CD4-positive, alpha-beta T cell treated with Interleukin-10 for 1 hour (primary cell): ENCODE measurements around the gene GRID2.
"Not testable (repeated sequence)": the region's sequence is repeated elsewhere in the genome, so short reads cannot be mapped to it uniquely, and the experiment has no call there.

Experiments
- DNase-seq: peaks from one replicate; pipeline ENCODE4 v3.0.0-alpha.2; 2020

Gene GRID2

GRCh38 chr4:93348896-93349295 is 1045.1 kb downstream of the GRID2 start:
- DNase-seq, result no peak

GRCh38 chr4:93351846-93352245 is 1048.1 kb downstream of the GRID2 start:
- DNase-seq, result no peak

- no peak for DNase-seq
Observed at GRCh38 chr4:93355411-93355810, 1051.6 kb downstream of the GRID2 start.

- DNase-seq, result no peak
Observed at GRCh38 chr4:93359586-93359985, 1055.8 kb downstream of the GRID2 start.

- not testable (repeated sequence) for DNase-seq
Observed at GRCh38 chr4:93366169-93366755, 1062.5 kb downstream of the GRID2 start.

- DNase-seq, result no peak
Observed at GRCh38 chr4:93368968-93369367, 1065.2 kb downstream of the GRID2 start.

GRCh38 chr4:93370256-93370655 is 1066.5 kb downstream of the GRID2 start:
- no peak for DNase-seq

- DNase-seq, result no peak
Observed at GRCh38 chr4:93373893-93374860, 1070.4 kb downstream of the GRID2 start.

- no peak for DNase-seq
Observed at GRCh38 chr4:93384241-93384640, 1080.5 kb downstream of the GRID2 start.

- DNase-seq, result no peak
Observed at GRCh38 chr4:93384887-93385286, 1081.1 kb downstream of the GRID2 start.

GRCh38 chr4:93394545-93395081 is 1090.8 kb downstream of the GRID2 start:
- DNase-seq, result no peak

- DNase-seq, result no peak
Observed at GRCh38 chr4:93396272-93396671, 1092.5 kb downstream of the GRID2 start.

GRCh38 chr4:93403571-93403970 is 1099.8 kb downstream of the GRID2 start:
- no peak for DNase-seq

- DNase-seq, result no peak
Observed at GRCh38 chr4:93407493-93408275, 1103.9 kb downstream of the GRID2 start.

GRCh38 chr4:93409035-93409434 is 1105.3 kb downstream of the GRID2 start:
- no peak for DNase-seq

- DNase-seq, result no peak
Observed at GRCh38 chr4:93414041-93414550, 1110.3 kb downstream of the GRID2 start.

- no peak for DNase-seq
Observed at GRCh38 chr4:93416344-93417128, 1112.8 kb downstream of the GRID2 start.

GRCh38 chr4:93431371-93431770 is 1127.6 kb downstream of the GRID2 start:
- DNase-seq, result no peak

- DNase-seq, result no peak
Observed at GRCh38 chr4:93433840-93434239, 1130.1 kb downstream of the GRID2 start.

- no peak for DNase-seq
Observed at GRCh38 chr4:93436000-93436626, 1132.3 kb downstream of the GRID2 start.

GRCh38 chr4:93437991-93438390 is 1134.2 kb downstream of the GRID2 start:
- DNase-seq, result no peak

- no peak for DNase-seq
Observed at GRCh38 chr4:93444860-93445259, 1141.1 kb downstream of the GRID2 start.
